Right ventricle myocardium superior (tissue), 1 donor: ENCODE data around the gene CACNA1C. TPM values are rescaled to one million over a fixed set of nuclear protein-coding genes. Genes with fewer than 3 reads are reported as not detected.

Experiments
- ATAC-seq: fragments of 200-7000 bp; cut with Tn5 transposase; one replicate; pipeline ENCODE4 v1.9.1; 2020; ENCODE audit warnings: mild to moderate bottlenecking; ENCODE audit not compliant: poor library complexity
- DNase-seq: peaks from one replicate; pipeline ENCODE4 v3.0.0-alpha.2; 2020
- intact Hi-C: fragments of 100-400 bp; cut with DNase I; formaldehyde crosslinking; loops from one replicate; pipeline ENCODE4 v1.11.2; 2022
- total RNA-seq: library from RNA; stranded (reverse); fragmentation: NEBNext Ultra II Directional; extraction: Animal tissue kit (Norgen Biotek cat#: 25700); gene quantifications from one replicate; pipeline ENCODE4 v1.2.1, GENCODE V29; 2021
- donor health status: DM: no; HTN: yes; CAD: no; lungs with severe emphysema.

The CACNA1C gene
- total RNA-seq, 1 donor from 2014 or later, result 151 TPM

- peak; percentile 58 for ATAC-seq
- DNase-seq, result no peak
- intact Hi-C loops, result no loop called here
Observed at GRCh38 chr12:2322554-2323120, 269.9 kb downstream of the CACNA1C start.

GRCh38 chr12:2323532-2324255, 270.9 kb downstream of the CACNA1C start:
- intact Hi-C loops, result no loop called here
- ATAC-seq (peak; percentile 73), DNase-seq (no peak)

DNA sequence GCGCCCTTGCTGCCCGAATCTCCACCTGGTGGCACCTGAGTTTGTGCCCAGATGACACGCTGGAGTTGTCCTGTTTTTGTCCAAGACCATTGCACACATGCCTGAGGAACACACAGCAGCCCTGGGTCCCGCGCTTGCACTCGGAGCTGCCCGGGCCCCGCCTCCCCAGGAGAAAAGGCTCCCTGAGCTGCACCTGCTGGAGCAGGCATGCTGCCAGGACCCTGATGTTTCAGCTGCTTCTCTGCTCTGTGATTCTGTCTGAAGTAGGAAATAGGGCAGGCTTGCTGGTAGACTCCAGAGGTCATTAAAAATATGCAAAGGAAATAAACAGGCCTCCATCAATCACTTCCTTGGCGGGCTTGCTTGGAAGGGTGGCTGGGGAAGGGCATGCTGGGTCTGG, 271.6 kb downstream of the CACNA1C start:
- intact Hi-C loops, result no loop called here
- DNase-seq (no peak), ATAC-seq (peak; percentile 5)

DNA sequence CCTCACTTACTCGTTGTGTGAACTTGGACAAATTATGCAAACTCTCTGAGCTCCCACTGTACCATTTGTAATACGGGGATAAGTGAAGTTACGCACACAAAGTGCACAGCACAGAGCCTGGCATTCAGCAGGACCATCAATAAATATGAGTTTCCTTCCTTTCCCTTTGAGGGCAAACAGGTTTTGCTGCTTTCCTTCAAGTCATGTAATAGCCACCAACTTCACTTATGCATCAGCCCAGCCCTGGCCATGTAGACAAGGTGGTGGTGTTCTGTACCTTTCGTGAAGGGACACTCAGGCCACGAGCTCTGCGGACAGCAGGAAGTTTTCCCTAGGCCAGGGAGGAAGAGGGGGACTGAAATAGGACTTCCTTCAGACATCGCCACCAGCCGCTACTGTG, 272.7 kb downstream of the CACNA1C start:
- DNase-seq, result no peak
- intact Hi-C loops, result no loop called here
- no peak for ATAC-seq

GRCh38 chr12:2326470-2326869, 273.7 kb downstream of the CACNA1C start:
- DNase-seq (no peak), ATAC-seq (no peak)
- intact Hi-C loops, result no loop called here

DNA sequence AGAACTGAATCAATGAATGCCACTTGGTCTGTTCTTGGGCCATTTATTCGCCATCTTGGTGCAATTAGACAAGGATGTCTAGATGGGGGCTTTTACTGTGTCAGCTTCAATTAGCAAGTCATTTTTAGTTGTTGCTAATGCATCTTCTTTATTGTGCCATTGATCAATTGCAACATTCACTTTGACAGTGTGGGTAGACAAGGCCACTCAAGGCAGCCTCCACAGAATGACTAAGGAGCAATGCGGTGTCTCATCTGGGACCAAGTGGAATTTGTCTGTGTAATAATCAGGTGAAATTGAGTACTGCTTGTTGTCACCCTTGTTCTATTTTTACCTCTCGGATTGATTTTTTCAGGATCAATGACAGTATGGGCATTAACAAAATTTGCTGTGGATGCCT, 275.9 kb downstream of the CACNA1C start:
- intact Hi-C loops, result no loop called here
- no peak for ATAC-seq
- no peak for DNase-seq

- ATAC-seq (no peak), DNase-seq (no peak)
- intact Hi-C loops, result no loop called here
Observed at GRCh38 chr12:2329661-2330210, 276.9 kb downstream of the CACNA1C start.

GRCh38 chr12:2332236-2332635, 279.4 kb downstream of the CACNA1C start:
- no peak for ATAC-seq
- no peak for DNase-seq
- intact Hi-C loops, result no loop called here

GRCh38 chr12:2332947-2333346, 280.2 kb downstream of the CACNA1C start:
- ATAC-seq (no peak), DNase-seq (no peak)
- intact Hi-C loops, result no loop called here

DNA sequence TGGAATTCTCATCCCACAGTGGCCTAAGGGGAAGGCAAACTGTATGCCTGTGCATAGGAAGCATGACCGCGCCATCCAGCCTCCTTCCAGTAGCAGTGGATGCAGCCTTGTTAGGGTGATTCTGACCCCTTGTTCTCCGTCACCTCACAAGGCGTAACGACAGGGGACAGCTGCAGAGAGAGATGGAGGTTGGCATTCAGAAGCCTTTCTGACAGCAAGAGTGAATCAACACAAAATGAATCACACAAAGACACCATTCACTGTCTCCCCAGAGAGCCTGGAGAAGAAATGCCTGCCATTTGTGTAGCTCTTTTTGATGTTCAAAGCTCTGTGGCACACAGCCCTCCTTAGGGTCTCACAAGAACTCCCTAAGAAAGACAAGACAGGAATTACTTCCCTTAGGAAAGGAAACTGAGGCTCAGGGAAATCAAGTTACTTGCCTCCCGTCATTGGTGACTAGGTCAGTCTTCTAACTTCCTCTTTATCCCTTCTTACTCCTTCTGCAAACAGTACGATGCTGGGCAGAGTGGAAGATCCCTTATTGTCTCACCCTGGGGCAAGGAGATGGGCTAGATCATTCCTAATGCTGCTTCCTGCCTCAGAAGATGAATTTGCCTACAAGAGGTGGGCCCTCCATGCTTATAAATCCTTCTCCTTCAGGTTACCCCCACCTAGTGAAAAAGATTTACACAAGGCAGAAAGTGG, 280.9 kb downstream of the CACNA1C start:
- ATAC-seq (no peak), DNase-seq (no peak)
- intact Hi-C loops, result no loop called here

DNA sequence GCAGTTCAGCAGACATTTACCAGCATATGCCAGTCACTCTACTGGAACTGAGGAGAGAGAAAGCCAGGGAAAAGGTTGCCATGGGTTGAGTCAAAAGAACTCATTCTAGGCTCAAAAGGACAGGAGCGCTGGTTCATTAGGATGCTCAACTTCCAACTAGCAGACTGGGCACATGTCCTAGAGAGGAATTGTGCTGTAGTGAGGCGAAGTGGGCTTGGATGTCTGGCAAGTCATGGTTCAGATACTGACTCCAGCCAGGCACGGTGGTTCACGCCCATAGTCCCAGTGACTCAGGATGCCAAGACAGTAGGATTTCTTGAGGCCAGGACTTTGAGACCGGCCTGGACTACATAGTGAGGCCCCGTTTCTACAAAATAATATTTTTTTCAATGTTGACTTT, 281.5 kb downstream of the CACNA1C start:
- no peak for ATAC-seq
- intact Hi-C loops, result no loop called here
- DNase-seq, result no peak

DNA sequence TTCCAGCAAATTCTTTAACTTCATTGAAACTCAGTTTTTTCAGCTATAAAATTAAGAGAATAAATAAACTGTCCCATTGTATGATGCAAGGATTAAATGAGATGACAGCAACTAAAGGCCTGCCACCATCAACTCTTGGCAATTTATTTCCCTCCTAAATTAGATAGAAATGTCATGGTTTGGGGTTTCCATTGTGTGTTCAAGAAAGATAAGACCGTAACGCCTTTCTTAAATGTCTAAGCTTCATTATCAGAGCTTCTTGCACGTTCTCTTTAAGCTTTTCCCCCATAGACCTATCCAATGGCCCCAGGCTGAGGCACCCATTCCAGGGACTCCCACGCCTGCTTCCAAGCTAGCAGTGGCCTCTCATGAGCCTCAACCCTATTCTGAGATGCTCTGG, 281.9 kb downstream of the CACNA1C start:
- DNase-seq, result no peak
- ATAC-seq, result no peak
- intact Hi-C loops, result no loop called here

DNA sequence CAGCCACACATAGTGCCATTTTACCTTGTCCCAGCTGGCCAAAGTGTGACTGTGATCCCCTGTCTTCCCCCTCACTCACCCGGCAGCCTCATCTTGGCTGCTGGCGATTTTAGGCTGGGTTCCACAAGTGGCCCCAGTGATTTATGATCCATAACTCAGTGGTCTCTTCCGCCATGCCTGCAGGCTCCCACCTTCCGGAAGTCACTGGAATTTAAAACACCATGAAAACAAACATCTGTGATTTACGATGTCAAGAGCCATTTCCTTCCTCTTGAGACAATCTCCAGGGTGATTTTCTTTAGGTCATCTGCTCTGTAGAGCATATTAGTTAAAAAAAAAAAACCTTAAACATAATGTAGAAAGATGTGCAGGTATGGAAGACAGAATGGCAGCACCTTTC, 282.3 kb downstream of the CACNA1C start:
- DNase-seq, result no peak
- ATAC-seq, result no peak
- intact Hi-C loops, result no loop called here

- DNase-seq (no peak), ATAC-seq (peak; percentile 18)
- intact Hi-C loops, result no loop called here
Observed at GRCh38 chr12:2335513-2335912, 282.7 kb downstream of the CACNA1C start.

- ATAC-seq, result no peak
- intact Hi-C loops, result no loop called here
- no peak for DNase-seq
Observed at GRCh38 chr12:2335916-2336315, 283.1 kb downstream of the CACNA1C start.

DNA sequence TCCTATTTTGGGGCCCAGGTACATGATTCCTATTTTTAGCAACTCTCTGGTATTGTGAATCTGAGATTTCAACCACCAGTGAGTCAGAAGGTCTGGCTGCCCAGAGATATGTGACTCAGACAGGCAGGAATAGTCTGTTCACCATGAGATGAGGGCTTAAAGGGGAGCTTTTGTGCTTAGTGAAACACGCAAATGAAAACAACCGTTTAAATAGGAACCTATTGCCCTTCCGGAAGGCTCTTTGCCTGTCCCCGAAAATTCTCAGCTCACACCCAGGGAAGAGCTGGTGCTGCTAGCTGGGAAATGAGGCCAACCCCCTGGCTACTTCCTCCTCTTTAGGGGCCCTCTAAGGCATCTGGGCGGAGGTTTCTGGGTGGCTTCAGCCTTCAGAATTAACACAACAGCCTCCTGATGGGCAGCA, 283.6 kb downstream of the CACNA1C start:
- intact Hi-C loops, result no loop called here
- ATAC-seq (peak; percentile 84), DNase-seq (no peak)

DNA sequence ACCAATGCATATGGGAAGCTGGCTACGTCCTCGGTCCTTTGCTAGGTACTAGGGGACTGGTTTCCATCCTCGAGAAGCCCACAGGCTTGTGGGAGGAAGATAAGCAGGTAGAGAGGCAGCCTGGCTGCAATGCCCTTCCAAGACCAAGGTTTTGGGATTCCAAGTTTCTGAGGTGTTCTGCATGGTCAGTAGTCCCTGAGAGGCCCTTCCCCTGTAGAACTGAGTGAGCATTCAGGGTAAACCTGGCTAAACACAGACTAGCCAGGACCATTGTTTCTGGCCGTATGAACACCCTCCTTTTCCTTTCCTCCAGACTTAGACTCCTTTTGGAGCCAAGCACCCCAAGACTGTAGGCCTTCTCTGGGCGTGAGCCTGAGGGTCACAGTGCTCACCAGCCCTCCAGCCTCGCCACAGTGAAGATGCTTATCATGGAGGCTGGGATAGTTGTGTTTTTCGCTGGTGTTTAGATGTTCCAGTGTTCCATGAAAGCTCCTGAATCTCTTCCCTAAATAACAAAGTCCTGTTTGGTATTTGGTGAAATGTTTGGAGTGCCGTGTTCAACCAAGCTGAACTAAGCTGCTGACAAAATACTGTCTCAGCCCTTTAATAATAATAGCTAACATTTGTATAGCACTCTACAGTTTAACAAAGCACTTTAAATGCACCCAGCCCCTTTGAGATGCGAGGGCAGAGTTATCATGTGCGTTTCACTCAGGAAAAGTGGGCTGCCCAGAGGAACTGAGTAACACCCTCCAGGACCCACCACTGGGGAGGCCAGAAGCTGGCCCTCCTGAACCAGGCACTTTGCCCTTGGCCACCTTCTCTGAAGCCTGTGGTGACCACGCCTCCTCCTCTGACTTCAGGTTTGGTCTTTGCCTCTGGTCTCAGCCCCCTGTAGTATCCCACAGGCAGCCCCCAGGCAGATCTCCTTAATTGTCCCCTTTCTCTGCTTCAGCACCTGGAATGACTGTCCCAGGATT, 284.5 kb downstream of the CACNA1C start:
- intact Hi-C loops, result no loop called here
- DNase-seq (no peak), ATAC-seq (no peak)

GRCh38 chr12:2338381-2338780, 285.6 kb downstream of the CACNA1C start:
- intact Hi-C loops, result no loop called here

GRCh38 chr12:2338991-2339431, 286.2 kb downstream of the CACNA1C start:
- peak; percentile 15 for ATAC-seq
- no peak for DNase-seq
- intact Hi-C loops, result no loop called here

More at GRCh38 chr12:2338381-2338780, 285.6 kb downstream of the CACNA1C start:
- ATAC-seq (no peak), DNase-seq (no peak)
